Parathyroid adenoma (tissue), 2 donors: ENCODE data around the gene MGST1.
"Not testable (repeated sequence)": the region's sequence is repeated elsewhere in the genome, so short reads cannot be mapped to it uniquely, and the experiment has no call there.

ENCODE experiments used
- H2AFZ ChIP-seq: fragments of 300-600 bp; sonication (generic); one replicate; pipeline ENCODE4 v1.7.0; 2017; ENCODE audit warnings: antibody characterized with exemption, mild to moderate bottlenecking
- H3K27ac ChIP-seq: fragments of 300-600 bp; sonication (generic); one replicate; pipeline ENCODE4 v1.7.0; 2017
- H3K27me3 ChIP-seq: fragments of 300-600 bp; sonication (generic); one replicate; pipeline ENCODE4 v1.7.0; 2017; ENCODE audit warnings: low read length; ENCODE audit not compliant: control insufficient read depth, insufficient read depth
- H3K36me3 ChIP-seq: fragments of 300-600 bp; sonication (generic); one replicate; pipeline ENCODE4 v1.7.0; 2017; ENCODE audit warnings: low read length; ENCODE audit not compliant: control insufficient read depth, insufficient read depth
- H3K4me1 ChIP-seq: fragments of 300-600 bp; sonication (generic); one replicate; pipeline ENCODE4 v1.7.0; 2017; ENCODE audit warnings: control low read depth
- H3K4me2 ChIP-seq: fragments of 300-600 bp; sonication (generic); one replicate; pipeline ENCODE4 v1.7.0; 2017; ENCODE audit warnings: low read length
- H3K4me3 ChIP-seq: fragments of 300-600 bp; sonication (generic); one replicate; pipeline ENCODE4 v1.7.0; 2017; ENCODE audit warnings: low read depth, low read length
- H3K79me2 ChIP-seq: fragments of 300-600 bp; sonication (generic); one replicate; pipeline ENCODE4 v1.7.0; 2017; ENCODE audit warnings: control low read depth
- H3K9ac ChIP-seq: fragments of 300-600 bp; sonication (generic); one replicate; pipeline ENCODE4 v1.7.0; 2017; ENCODE audit warnings: mild to moderate bottlenecking
- H3K9me3 ChIP-seq: fragments of 300-600 bp; sonication (generic); one replicate; pipeline ENCODE4 v1.7.0; 2017; ENCODE audit warnings: low read length; ENCODE audit not compliant: control insufficient read depth
- TF ChIP-seq, protein P1 (sequence below): fragments of 300-600 bp; sonication (generic); IDR thresholded peaks from one replicate; pipeline ENCODE4 v1.7.0; 2017; ENCODE audit warnings: antibody characterized with exemption, mild to moderate bottlenecking
- donor health status: primary hyperparathyroidism.

The MGST1 gene

DNA sequence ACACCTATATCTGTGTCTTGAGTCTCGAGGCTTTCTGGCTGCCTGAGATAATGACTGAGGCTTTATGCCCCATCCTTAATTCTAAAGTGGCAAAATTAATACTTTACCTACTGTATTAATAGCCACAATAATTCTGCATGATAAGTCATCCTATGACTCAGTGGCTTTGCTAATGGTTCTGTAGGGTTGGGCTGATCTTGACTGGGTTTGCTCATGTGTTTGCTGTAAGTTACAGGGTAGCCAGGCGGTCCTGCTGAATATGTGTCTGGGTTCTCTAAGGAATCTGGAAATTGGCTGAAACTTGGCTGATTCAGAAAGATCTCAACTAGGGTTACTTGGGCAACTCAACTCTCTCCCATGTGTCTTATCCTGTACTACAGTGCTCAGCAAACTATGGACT lies 21.7 kb downstream of the MGST1 start:
- Histone ChIP-seq H3K9ac (no peak overlapping the region), H3K36me3 (no peaks in the 10 kb centered on the region), H2AFZ (no peak overlapping the region), H3K27ac (no peak overlapping the region), H3K9me3 (no peaks in the 10 kb centered on the region), H3K4me3 (no peak overlapping the region), H3K79me2 (no peaks in the 10 kb centered on the region), H3K4me1 (no peaks in the 10 kb centered on the region), H3K27me3 (no peaks in the 10 kb centered on the region), H3K4me2 (no peak overlapping the region)
- TF ChIP-seq, protein P1, sequence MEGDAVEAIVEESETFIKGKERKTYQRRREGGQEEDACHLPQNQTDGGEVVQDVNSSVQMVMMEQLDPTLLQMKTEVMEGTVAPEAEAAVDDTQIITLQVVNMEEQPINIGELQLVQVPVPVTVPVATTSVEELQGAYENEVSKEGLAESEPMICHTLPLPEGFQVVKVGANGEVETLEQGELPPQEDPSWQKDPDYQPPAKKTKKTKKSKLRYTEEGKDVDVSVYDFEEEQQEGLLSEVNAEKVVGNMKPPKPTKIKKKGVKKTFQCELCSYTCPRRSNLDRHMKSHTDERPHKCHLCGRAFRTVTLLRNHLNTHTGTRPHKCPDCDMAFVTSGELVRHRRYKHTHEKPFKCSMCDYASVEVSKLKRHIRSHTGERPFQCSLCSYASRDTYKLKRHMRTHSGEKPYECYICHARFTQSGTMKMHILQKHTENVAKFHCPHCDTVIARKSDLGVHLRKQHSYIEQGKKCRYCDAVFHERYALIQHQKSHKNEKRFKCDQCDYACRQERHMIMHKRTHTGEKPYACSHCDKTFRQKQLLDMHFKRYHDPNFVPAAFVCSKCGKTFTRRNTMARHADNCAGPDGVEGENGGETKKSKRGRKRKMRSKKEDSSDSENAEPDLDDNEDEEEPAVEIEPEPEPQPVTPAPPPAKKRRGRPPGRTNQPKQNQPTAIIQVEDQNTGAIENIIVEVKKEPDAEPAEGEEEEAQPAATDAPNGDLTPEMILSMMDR = no peak

DNA sequence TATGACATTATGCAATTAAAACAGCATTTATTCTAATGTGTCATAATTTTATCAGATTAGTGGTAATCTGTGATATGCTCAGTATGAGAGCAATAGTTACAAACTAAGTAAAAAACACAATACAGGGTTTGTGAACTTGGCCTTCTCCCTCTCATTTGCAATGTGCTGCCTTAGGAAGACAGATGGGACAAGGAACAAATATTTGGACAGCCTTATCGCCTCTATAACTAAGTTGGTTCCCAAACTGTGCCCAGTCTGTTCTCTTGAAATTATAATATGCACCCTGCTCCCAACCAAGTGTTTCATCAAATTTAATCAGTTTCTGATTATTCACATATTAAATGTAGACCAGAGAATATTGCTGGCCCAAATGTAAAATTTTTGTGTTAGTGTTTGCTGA lies 22.7 kb downstream of the MGST1 start:
- Histone ChIP-seq H3K9me3 (no peaks in the 10 kb centered on the region), H3K27ac (no peak overlapping the region), H3K9ac (no peak overlapping the region), H3K27me3 (no peaks in the 10 kb centered on the region), H2AFZ (no peak overlapping the region), H3K79me2 (no peaks in the 10 kb centered on the region), H3K4me2 (no peak overlapping the region), H3K36me3 (no peaks in the 10 kb centered on the region), H3K4me3 (no peak overlapping the region), H3K4me1 (no peaks in the 10 kb centered on the region)
- TF ChIP-seq, protein P1 = no peak

DNA sequence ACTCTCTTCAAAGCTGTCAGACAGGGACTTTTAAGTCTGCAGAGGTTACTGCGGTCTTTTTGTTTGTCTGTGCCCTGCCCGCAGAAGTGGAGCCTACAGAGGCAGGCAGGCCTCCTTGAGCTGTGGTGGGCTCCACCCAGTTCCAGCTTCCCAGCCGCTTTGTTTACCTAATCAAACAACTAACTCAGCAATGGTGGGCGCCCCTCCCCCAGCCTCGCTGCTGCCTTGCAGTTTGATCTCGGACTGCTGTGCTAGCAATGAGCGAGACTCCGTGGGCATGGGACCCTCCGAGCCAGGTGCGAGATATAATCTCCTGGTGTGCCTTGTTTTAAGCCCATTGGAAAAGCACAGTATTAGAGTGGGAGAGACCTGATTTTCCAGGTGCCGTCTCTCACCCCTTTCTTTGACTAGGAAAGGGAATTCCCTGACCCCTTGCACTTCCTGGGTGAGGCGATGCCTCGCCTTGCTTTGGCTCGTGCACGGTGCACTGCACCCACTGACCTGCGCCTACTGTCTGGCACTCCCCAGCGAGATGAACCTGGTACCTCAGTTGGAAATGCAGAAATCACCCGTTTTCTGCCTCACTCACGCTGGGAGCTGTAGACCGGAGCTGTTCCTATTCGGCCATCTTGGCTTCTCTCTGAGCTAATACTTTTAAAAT lies 35.3 kb downstream of the MGST1 start:
- H3K27ac ChIP-seq, H3K9me3 ChIP-seq, H3K27me3 ChIP-seq, H3K36me3 ChIP-seq, H3K4me3 ChIP-seq, H3K79me2 ChIP-seq, H2AFZ ChIP-seq, H3K9ac ChIP-seq, H3K4me1 ChIP-seq, H3K4me2 ChIP-seq: not testable (repeated sequence)

GRCh38 chr12:16384732-16385131 lies 37.3 kb downstream of the MGST1 start:
- no peaks in the 10 kb centered on the region for H3K27me3 ChIP-seq
- no peak overlapping the region for H3K27ac ChIP-seq
- no peak overlapping the region for H3K4me2 ChIP-seq
- H3K79me2 ChIP-seq = no peaks in the 10 kb centered on the region
- H3K9me3 ChIP-seq = no peaks in the 10 kb centered on the region
- no peak overlapping the region for H3K9ac ChIP-seq
- H3K4me1 ChIP-seq = no peaks in the 10 kb centered on the region
- H3K4me3 ChIP-seq = no peak overlapping the region
- H3K36me3 ChIP-seq = no peaks in the 10 kb centered on the region
- TF ChIP-seq, protein P1 = no peak
- H2AFZ ChIP-seq = no peak overlapping the region

DNA sequence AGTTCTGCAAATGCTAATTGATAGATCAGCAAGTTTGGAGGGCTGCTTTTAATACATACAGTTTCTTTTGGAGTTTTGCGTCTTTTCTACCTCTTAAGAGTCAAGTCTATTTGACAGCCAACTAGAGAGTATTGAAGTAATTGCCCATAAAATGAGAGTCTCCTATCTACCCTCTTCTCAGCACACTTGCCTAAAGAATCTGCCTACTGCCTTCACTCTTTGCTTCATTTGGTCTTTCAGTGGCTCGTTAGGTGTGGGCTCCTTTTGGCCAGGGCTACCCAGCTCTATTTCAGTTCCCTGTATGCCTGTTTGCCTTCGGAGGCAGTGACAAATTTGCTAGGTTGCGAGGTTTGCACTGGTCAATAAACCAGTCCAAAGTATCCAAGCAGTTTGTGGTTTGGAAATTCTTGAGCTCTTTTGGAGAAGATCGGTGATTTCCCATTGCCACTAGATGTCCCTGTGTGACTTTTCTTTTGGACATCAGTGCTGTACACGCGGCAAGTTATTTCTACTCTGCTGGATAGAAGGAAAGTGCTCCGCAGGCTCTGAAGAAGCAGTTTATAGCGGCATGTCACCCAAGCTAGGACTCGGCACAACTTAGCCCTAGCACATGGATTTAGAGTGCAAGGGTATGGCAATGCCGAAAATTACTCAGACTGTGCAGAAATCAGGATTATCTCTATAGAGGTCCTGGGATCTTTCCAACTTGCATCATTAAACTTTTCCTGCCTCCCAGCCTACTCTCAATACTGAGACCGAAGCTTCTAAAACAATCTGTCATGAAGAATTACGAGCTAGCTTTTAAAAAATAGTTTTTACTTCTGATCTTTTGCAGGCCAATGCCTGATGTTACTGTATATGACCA lies 38.6 kb downstream of the MGST1 start:
- H3K27me3 ChIP-seq = no peaks in the 10 kb centered on the region
- no peaks in the 10 kb centered on the region for H3K9me3 ChIP-seq
- no peak overlapping the region for H3K4me3 ChIP-seq
- H2AFZ ChIP-seq = no peak overlapping the region
- no peak overlapping the region for H3K27ac ChIP-seq
- no peaks in the 10 kb centered on the region for H3K4me1 ChIP-seq
- no peaks in the 10 kb centered on the region for H3K79me2 ChIP-seq
- no peaks in the 10 kb centered on the region for H3K36me3 ChIP-seq
- no peak overlapping the region for H3K4me2 ChIP-seq
- H3K9ac ChIP-seq = no peak overlapping the region
- TF ChIP-seq, protein P1 = no peak
